Measurements from ENCODE around the gene ZNF212.

GRCh38 chr7:149287622-149288021, 48.2 kb downstream of the ZNF212 start:
- TF ChIP-seq CTCF (IDR thresholded peaks at IDR 0.05 in 8 of 11, conservative IDR thresholded peaks at IDR 0.05 in 3 of 11) (no peak), POLR2A (IDR thresholded peaks at IDR 0.05) (no peak), POLR2AphosphoS5 (IDR thresholded peaks at IDR 0.05) (no peak)
